Lower lobe of right lung (tissue), 2 donors: Measurements from ENCODE around the gene KIF6. TPM values are rescaled to one million over a fixed set of nuclear protein-coding genes. Genes with fewer than 3 reads are reported as not detected.

Experiments
- ATAC-seq, 2 donors: fragments of 200-7000 bp; cut with Tn5 transposase; one replicate each; pipeline ENCODE4 v1.9.1; 2020 to 2022; ENCODE audit warnings: mild to moderate bottlenecking in 2 of 2, moderate library complexity in 2 of 2
- DNase-seq: peaks from one replicate; pipeline ENCODE4 v3.0.0-alpha.2; 2020
- H3K27ac ChIP-seq: fragments of 200-600 bp; one replicate; pipeline ENCODE4 v1.8.0; 2022
- H3K27me3 ChIP-seq: fragments of 200-600 bp; one replicate; pipeline ENCODE4 v1.8.0; 2022; ENCODE audit warnings: low read depth
- H3K36me3 ChIP-seq: fragments of 200-600 bp; one replicate; pipeline ENCODE4 v1.8.0; 2022; ENCODE audit warnings: mild to moderate bottlenecking
- H3K4me1 ChIP-seq: fragments of 200-600 bp; one replicate; pipeline ENCODE4 v1.8.0; 2022
- H3K4me3 ChIP-seq: fragments of 200-600 bp; one replicate; pipeline ENCODE4 v1.8.0; 2022; ENCODE audit warnings: mild to moderate bottlenecking
- H3K9me3 ChIP-seq: fragments of 200-600 bp; one replicate; pipeline ENCODE4 v1.8.0; 2022
- CTCF ChIP-seq: fragments of 200-600 bp; IDR thresholded peaks from one replicate; pipeline ENCODE4 v1.8.0; 2022; ENCODE audit warnings: antibody characterized with exemption, mild to moderate bottlenecking
- intact Hi-C: fragments of 100-400 bp; cut with DNase I; formaldehyde crosslinking; loops from one replicate; pipeline ENCODE4 v1.11.0; 2022
- total RNA-seq: library from RNA; stranded (reverse); fragmentation: NEBNext Ultra II Directional; extraction: Animal tissue kit (Norgen Biotek cat#: 25700); gene quantifications from one replicate; pipeline ENCODE4 v1.2.1, GENCODE V29; 2021
- donor health status: DM: no; HTN: yes; CAD: no; lungs with severe emphysema.

The KIF6 gene
- total RNA-seq, 1 donor from 2014 or later, result 2.5 TPM

GRCh38 chr6:39617026-39617425 lies 108.2 kb downstream of the KIF6 start:
- Histone ChIP-seq H3K27ac (no peak overlapping the region), H3K36me3 (no peaks in the 10 kb centered on the region), H3K9me3 (no peaks in the 10 kb centered on the region), H3K4me1 (no peaks in the 10 kb centered on the region), H3K4me3 (no peak overlapping the region), H3K27me3 (no peaks in the 10 kb centered on the region)
- DNase-seq (no peak), ATAC-seq (no peak)
- TF ChIP-seq CTCF, result no peak
- intact Hi-C loops, result no loop called here

GRCh38 chr6:39615622-39616021 lies 109.6 kb downstream of the KIF6 start:
- no peaks in the 10 kb centered on the region for H3K27me3 ChIP-seq
- no peak for DNase-seq
- no peak overlapping the region for H3K27ac ChIP-seq

GRCh38 chr6:39614393-39614950 lies 110.7 kb downstream of the KIF6 start:
- Histone ChIP-seq H3K9me3 (no peaks in the 10 kb centered on the region), H3K4me1 (no peaks in the 10 kb centered on the region), H3K27ac (no peak overlapping the region), H3K27me3 (no peaks in the 10 kb centered on the region), H3K4me3 (no peak overlapping the region), H3K36me3 (no peaks in the 10 kb centered on the region)
- intact Hi-C loops, result no loop called here
- no peak for TF ChIP-seq CTCF
- ATAC-seq (no peak), DNase-seq (no peak)

More at GRCh38 chr6:39615622-39616021, 109.6 kb downstream of the KIF6 start:
- no peak for ATAC-seq
- TF ChIP-seq CTCF, result no peak
- Histone ChIP-seq H3K9me3 (no peaks in the 10 kb centered on the region), H3K4me1 (no peaks in the 10 kb centered on the region), H3K4me3 (no peak overlapping the region), H3K36me3 (no peaks in the 10 kb centered on the region)
- intact Hi-C loops, result no loop called here

- no peak for DNase-seq
- H3K27ac ChIP-seq, result peak overlapping the region; percentile 26
- no peak for TF ChIP-seq CTCF
Measured at GRCh38 chr6:39610221-39610620, 115.0 kb downstream of the KIF6 start.

GRCh38 chr6:39608652-39609345 lies 116.4 kb downstream of the KIF6 start:
- H3K4me3 ChIP-seq, result no peak overlapping the region

More at GRCh38 chr6:39610221-39610620, 115.0 kb downstream of the KIF6 start:
- no peaks in the 10 kb centered on the region for H3K4me1 ChIP-seq
- no peaks in the 10 kb centered on the region for H3K27me3 ChIP-seq
- no peaks in the 10 kb centered on the region for H3K36me3 ChIP-seq
- peak; percentile 30 to 71 for ATAC-seq
- intact Hi-C loops, result no loop called here
- no peaks in the 10 kb centered on the region for H3K9me3 ChIP-seq
- H3K4me3 ChIP-seq, result no peak overlapping the region

More at GRCh38 chr6:39608652-39609345, 116.4 kb downstream of the KIF6 start:
- H3K9me3 ChIP-seq, result no peaks in the 10 kb centered on the region
- TF ChIP-seq CTCF, result no peak
- H3K36me3 ChIP-seq, result no peaks in the 10 kb centered on the region
- ATAC-seq (no peak), DNase-seq (no peak)
- intact Hi-C loops, result no loop called here
- peaks cover 5% of the 10 kb centered on the region for H3K4me1 ChIP-seq
- no peaks in the 10 kb centered on the region for H3K27me3 ChIP-seq
- H3K27ac ChIP-seq, result no peak overlapping the region
